ENCODE measurements around the gene IFNAR1.
A peak's percentile ranks its signal among the peaks of the same experiment; 100 is the strongest.
"Not testable (repeated sequence)": the region's sequence is repeated elsewhere in the genome, so short reads cannot be mapped to it uniquely, and the experiment has no call there.

The IFNAR1 gene

GRCh38 chr21:33302796-33303195 lies 22.0 kb upstream of the IFNAR1 start:
- peak in 1 of 42 donors; percentile 10 for DNase-seq
- intact Hi-C loops (cut with DNase I) = no loop called here

GRCh38 chr21:33305344-33305671 lies 19.5 kb upstream of the IFNAR1 start:
- intact Hi-C loops (cut with DNase I) = no loop called here
- DNase-seq = peak in 1 of 42 donors; percentile 14

GRCh38 chr21:33305938-33306337 lies 18.8 kb upstream of the IFNAR1 start:
- intact Hi-C loops (cut with DNase I) = no loop called here
- peak in 1 of 42 donors; percentile 30 for DNase-seq

GRCh38 chr21:33308586-33309490 lies 15.9 kb upstream of the IFNAR1 start:
- DNase-seq = peak in 1 of 42 donors; percentile 33
- intact Hi-C loops (cut with DNase I) = no loop called here

- intact Hi-C loops (cut with DNase I) = no loop called here
- no peak for DNase-seq
Measured at GRCh38 chr21:33309778-33310177, 15.0 kb upstream of the IFNAR1 start.

GRCh38 chr21:33312121-33312520 lies 12.6 kb upstream of the IFNAR1 start:
- intact Hi-C loops (cut with DNase I) = no loop called here

GRCh38 chr21:33313183-33313582 lies 11.6 kb upstream of the IFNAR1 start:
- intact Hi-C loops (cut with DNase I) = no loop called here
- DNase-seq = no peak

More at GRCh38 chr21:33312121-33312520, 12.6 kb upstream of the IFNAR1 start:
- DNase-seq = no peak

- DNase-seq = no peak
- intact Hi-C loops (cut with DNase I) = no loop called here
Measured at GRCh38 chr21:33313611-33314010, 11.2 kb upstream of the IFNAR1 start.

GRCh38 chr21:33314111-33314510 lies 10.7 kb upstream of the IFNAR1 start:
- intact Hi-C loops (cut with DNase I) = no loop called here
- DNase-seq = no peak

- intact Hi-C loops (cut with DNase I) = no loop called here
Measured at GRCh38 chr21:33315946-33316710, 8.6 kb upstream of the IFNAR1 start.

GRCh38 chr21:33317145-33317544 lies 7.6 kb upstream of the IFNAR1 start:
- DNase-seq = no peak
- intact Hi-C loops (cut with DNase I) = no loop called here

More at GRCh38 chr21:33315946-33316710, 8.6 kb upstream of the IFNAR1 start:
- DNase-seq = no peak

GRCh38 chr21:33317786-33318486 lies 6.8 kb upstream of the IFNAR1 start:
- DNase-seq = no peak
- intact Hi-C loops (cut with DNase I) = no loop called here

- DNase-seq; intact Hi-C loops (cut with DNase I): not testable (repeated sequence)
Measured at GRCh38 chr21:33321005-33321404, 3.8 kb upstream of the IFNAR1 start.

GRCh38 chr21:33323610-33324009 lies 1.2 kb upstream of the IFNAR1 start:
- intact Hi-C loops (cut with DNase I); DNase-seq: not testable (repeated sequence)

GRCh38 chr21:33325222-33326067 lies 675 bp downstream of the IFNAR1 start:
- peak; percentile 33 to 81 (median 68) for DNase-seq
- intact Hi-C loops (cut with DNase I) = no loop called here

- intact Hi-C loops (cut with DNase I) = no loop called here
- DNase-seq = no peak
Measured at GRCh38 chr21:33327326-33327725, 2.6 kb downstream of the IFNAR1 start.

GRCh38 chr21:33327792-33328433 lies 3.1 kb downstream of the IFNAR1 start:
- DNase-seq = no peak
- intact Hi-C loops (cut with DNase I) = no loop called here

GRCh38 chr21:33330726-33331125 lies 6.0 kb downstream of the IFNAR1 start:
- no peak for DNase-seq
- intact Hi-C loops (cut with DNase I) = no loop called here

Data from head of caudate nucleus (tissue), 42 donors.